ENCODE measurements around the gene RANBP1.

Gene RANBP1

DNA sequence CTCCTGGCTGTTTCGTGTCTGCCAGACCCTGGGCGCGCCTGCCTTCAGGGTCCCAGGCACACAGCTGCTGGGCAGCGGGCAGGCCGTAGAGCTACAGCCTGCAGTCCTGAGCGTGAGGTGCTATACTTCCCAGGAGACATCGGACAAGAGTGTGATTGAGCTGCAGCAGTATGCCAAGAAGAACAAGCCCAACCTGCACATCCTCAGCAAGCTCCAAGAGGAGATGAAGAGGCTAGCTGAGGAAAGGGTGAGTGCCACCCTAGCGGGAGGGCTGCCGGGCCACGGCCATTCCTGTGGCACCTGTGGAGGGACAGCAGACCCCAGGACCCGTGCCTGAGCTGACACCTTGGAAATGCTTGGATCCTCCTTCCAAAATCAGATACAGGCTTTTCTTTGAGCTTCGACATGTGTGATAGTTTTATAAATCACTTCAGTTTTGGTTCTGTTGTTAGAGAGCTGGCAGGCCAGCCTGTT lies 7.1 kb upstream of the RANBP1 start:
- Histone ChIP-seq H3K27ac (ENCODE audit: low read depth in 2 of 2, low read length in 2 of 2) (no peak overlapping the region), H3K4me3 (ENCODE audit: low read length in 2 of 2) (no peak overlapping the region), H3K27me3 (ENCODE audit: control insufficient read depth in 2 of 2, insufficient read depth in 2 of 2, low read length in 2 of 2) (no peaks in the 10 kb centered on the region), H3K4me1 (ENCODE audit: control insufficient read depth in 2 of 2, insufficient read depth in 2 of 2, low read length in 2 of 2) (peaks cover 0 to 4% of the 10 kb centered on the region in 2 donors), H3K36me3 (ENCODE audit: control insufficient read depth in 2 of 2, insufficient read depth in 2 of 2, low read length in 2 of 2) (peaks cover 52 to 80% of the 10 kb centered on the region in 2 donors), H3K9ac (ENCODE audit: low read depth in 1 of 2, low read length in 2 of 2) (no peak overlapping the region), H3K9me3 (ENCODE audit: control insufficient read depth in 2 of 2, low read length in 2 of 2) (no peaks in the 10 kb centered on the region)

DNA sequence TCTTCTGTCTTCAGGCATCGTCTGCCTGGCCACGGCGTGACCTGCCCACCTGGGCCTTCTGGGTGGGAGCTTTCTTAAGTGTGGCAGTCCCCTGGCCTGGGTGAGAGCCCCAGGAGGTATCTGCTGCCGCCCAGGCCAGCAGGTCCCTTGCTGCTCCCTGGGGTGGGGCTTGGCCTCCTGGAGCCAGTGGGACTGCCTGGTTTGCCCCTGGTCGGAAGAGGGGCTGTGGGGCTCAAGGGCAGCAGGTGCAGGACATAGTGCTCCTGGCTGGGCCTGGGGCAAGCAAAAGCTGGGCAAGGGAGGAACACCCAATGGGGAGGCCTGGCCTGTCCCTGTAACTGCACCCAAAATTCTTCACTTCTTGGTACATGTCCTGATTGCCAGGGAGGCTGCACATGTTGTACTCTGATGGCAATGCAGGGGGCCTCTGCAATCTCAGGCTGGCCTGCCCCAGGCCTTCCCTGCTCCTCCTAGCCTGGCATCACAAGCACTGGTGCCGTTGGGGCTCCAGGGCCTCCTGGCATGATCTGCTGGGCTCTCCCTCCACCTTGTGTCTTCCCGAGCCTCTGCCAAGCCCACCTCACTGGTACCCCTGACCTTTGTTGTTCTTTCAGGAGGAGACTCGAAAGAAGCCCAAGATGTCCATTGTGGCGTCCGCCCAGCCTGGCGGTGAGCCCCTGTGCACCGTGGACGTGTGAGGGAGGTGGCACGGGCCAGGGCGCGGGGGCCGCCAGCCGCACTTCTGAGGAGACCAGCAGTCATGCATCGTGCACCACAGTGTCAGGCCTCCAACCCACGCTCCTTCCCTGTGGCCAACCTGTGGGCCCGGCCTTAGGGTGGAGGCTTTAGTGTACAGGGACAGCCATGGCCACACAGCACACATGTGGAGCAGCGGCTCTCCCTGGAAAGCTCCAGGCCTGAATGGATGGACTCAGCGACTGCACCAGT lies 6.2 kb upstream of the RANBP1 start:
- H3K4me1 ChIP-seq (ENCODE audit: control insufficient read depth in 2 of 2, insufficient read depth in 2 of 2, low read length in 2 of 2) = peaks cover 0 to 4% of the 10 kb centered on the region in 2 donors
- H3K9ac ChIP-seq (ENCODE audit: low read depth in 1 of 2, low read length in 2 of 2) = no peak overlapping the region
- H3K36me3 ChIP-seq (ENCODE audit: control insufficient read depth in 2 of 2, insufficient read depth in 2 of 2, low read length in 2 of 2) = peaks cover 50 to 81% of the 10 kb centered on the region in 2 donors
- H3K4me3 ChIP-seq (ENCODE audit: low read length in 2 of 2) = no peak overlapping the region
- H3K27me3 ChIP-seq (ENCODE audit: control insufficient read depth in 2 of 2, insufficient read depth in 2 of 2, low read length in 2 of 2) = no peaks in the 10 kb centered on the region
- H3K9me3 ChIP-seq (ENCODE audit: control insufficient read depth in 2 of 2, low read length in 2 of 2) = no peaks in the 10 kb centered on the region
- H3K27ac ChIP-seq (ENCODE audit: low read depth in 2 of 2, low read length in 2 of 2) = no peak overlapping the region

DNA sequence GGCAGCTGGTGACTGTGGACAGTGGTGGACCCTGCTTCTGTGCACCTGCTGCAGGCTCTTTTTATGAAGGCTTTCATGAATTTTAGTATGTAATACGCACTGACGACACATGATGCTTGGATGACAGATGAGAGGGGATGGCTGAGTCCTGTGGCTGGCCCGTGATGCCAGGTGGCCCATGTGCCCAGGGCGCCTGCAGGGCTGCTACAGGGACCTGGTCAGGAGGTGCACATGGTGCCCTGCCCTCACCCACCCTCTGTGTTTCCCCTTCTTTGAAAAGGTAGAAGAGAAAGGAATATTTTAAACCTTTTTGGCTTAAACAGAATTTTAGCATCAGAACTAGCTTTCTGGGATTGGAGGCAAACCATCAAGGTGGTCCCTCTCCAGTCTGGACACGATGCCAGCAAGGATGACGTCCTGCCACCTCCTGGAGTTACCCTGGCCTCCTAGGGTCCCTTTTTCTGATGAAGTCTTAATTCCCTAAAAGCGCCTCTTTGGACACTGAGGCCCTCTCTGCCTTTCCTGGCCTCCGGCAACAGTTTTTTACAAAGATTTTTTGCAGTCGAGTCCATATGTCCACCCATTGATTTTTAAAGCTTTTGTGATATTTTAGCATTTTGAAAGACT lies 5.4 kb upstream of the RANBP1 start:
- Histone ChIP-seq H3K27me3 (ENCODE audit: control insufficient read depth in 2 of 2, insufficient read depth in 2 of 2, low read length in 2 of 2) (no peaks in the 10 kb centered on the region), H3K36me3 (ENCODE audit: control insufficient read depth in 2 of 2, insufficient read depth in 2 of 2, low read length in 2 of 2) (peaks cover 43 to 78% of the 10 kb centered on the region in 2 donors), H3K9me3 (ENCODE audit: control insufficient read depth in 2 of 2, low read length in 2 of 2) (no peaks in the 10 kb centered on the region), H3K27ac (ENCODE audit: low read depth in 2 of 2, low read length in 2 of 2) (no peak overlapping the region), H3K4me1 (ENCODE audit: control insufficient read depth in 2 of 2, insufficient read depth in 2 of 2, low read length in 2 of 2) (peaks cover 0 to 4% of the 10 kb centered on the region in 2 donors), H3K4me3 (ENCODE audit: low read length in 2 of 2) (no peak overlapping the region), H3K9ac (ENCODE audit: low read depth in 1 of 2, low read length in 2 of 2) (no peak overlapping the region)

DNA sequence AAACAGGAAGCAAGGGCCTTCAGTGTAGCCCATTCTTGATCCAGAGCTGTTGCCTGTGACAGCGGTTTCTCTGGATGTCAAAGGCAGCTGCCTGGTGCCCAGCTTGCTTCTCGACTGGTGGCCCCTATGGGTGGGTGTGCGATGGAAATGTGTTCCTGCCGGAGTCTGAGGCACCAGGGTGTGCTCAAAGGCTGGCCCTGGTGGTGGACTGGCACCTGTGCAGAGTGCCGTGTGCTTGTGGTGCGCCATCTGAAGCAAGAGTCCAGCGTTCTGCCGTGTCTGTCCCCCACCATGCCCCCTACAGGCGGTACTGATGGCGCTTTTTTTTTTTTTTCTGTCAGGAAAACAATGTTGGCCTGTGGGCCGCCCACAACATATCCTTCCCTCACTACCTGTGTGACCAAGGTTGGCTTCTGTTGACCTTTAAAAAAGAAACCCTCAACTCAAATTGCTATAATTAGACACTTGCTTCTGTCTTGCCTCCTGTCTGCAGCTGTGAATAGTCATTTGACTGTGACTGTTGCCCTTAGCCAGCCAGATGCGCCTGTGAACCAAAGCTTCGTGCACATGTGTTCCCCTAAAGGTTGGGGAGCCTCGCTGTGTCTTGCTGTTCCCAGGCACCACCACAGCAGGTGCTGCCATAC lies 4.7 kb upstream of the RANBP1 start:
- H3K9me3 ChIP-seq (ENCODE audit: control insufficient read depth in 2 of 2, low read length in 2 of 2) = no peaks in the 10 kb centered on the region
- no peak overlapping the region for H3K27ac ChIP-seq (ENCODE audit: low read depth in 2 of 2, low read length in 2 of 2)
- peaks cover 4 to 11% of the 10 kb centered on the region in 2 donors for H3K4me1 ChIP-seq (ENCODE audit: control insufficient read depth in 2 of 2, insufficient read depth in 2 of 2, low read length in 2 of 2)
- no peak overlapping the region for H3K9ac ChIP-seq (ENCODE audit: low read depth in 1 of 2, low read length in 2 of 2)
- no peaks in the 10 kb centered on the region for H3K27me3 ChIP-seq (ENCODE audit: control insufficient read depth in 2 of 2, insufficient read depth in 2 of 2, low read length in 2 of 2)
- peaks cover 43 to 71% of the 10 kb centered on the region in 2 donors for H3K36me3 ChIP-seq (ENCODE audit: control insufficient read depth in 2 of 2, insufficient read depth in 2 of 2, low read length in 2 of 2)
- no peak overlapping the region for H3K4me3 ChIP-seq (ENCODE audit: low read length in 2 of 2)

DNA sequence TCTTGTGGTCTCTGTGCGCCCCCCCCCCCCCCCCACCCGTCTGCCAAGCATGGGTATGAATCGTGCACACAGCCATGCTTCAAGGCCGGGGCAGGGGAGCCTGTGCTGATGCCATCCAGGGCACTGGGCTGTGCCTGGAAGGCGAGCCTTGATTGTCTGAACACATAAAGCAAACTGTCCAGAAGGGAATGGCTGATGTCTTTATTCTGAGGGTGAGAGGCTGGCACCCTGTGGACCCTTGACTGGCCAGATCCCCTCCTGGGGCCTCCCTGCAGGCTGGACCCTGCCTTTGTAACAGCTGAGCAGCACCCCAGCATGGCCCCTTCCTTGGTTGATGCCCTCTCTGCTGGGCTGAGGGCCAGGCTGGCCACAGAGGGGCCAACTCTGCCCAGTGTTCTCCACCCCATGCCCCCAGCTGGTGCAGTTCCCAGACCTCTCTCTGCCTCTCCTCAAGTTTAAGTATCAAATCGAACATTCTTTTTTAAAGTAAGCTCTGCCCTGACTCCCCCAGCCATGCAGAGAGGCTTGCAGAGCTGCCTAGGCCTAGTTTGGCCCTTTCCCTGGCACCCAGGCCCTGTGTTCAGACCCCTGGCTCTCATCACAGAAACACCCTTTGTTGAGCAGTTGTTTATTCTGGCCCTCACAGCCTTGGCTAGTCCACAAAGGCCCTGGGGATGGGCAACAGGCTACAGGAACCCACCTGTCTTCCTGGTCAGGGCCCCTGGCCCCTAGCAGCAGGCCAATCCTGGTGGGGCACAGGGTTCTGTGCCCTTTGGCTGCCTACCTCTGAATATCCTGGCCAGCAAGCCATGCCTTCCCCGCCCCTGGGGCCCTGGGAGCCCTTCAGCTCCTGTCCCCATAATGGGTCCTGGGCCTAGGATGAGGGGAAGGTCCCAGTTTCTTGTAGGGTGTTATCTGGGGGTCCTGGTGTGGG lies 3.9 kb upstream of the RANBP1 start:
- no peaks in the 10 kb centered on the region for H3K9me3 ChIP-seq (ENCODE audit: control insufficient read depth in 2 of 2, low read length in 2 of 2)
- H3K36me3 ChIP-seq (ENCODE audit: control insufficient read depth in 2 of 2, insufficient read depth in 2 of 2, low read length in 2 of 2) = peaks cover 38 to 63% of the 10 kb centered on the region in 2 donors
- no peaks in the 10 kb centered on the region for H3K27me3 ChIP-seq (ENCODE audit: control insufficient read depth in 2 of 2, insufficient read depth in 2 of 2, low read length in 2 of 2)
- H3K9ac ChIP-seq (ENCODE audit: low read depth in 1 of 2, low read length in 2 of 2) = no peak overlapping the region
- no peak overlapping the region for H3K4me3 ChIP-seq (ENCODE audit: low read length in 2 of 2)
- H3K4me1 ChIP-seq (ENCODE audit: control insufficient read depth in 2 of 2, insufficient read depth in 2 of 2, low read length in 2 of 2) = peaks cover 7 to 13% of the 10 kb centered on the region in 2 donors
- H3K27ac ChIP-seq (ENCODE audit: low read depth in 2 of 2, low read length in 2 of 2) = no peak overlapping the region

DNA sequence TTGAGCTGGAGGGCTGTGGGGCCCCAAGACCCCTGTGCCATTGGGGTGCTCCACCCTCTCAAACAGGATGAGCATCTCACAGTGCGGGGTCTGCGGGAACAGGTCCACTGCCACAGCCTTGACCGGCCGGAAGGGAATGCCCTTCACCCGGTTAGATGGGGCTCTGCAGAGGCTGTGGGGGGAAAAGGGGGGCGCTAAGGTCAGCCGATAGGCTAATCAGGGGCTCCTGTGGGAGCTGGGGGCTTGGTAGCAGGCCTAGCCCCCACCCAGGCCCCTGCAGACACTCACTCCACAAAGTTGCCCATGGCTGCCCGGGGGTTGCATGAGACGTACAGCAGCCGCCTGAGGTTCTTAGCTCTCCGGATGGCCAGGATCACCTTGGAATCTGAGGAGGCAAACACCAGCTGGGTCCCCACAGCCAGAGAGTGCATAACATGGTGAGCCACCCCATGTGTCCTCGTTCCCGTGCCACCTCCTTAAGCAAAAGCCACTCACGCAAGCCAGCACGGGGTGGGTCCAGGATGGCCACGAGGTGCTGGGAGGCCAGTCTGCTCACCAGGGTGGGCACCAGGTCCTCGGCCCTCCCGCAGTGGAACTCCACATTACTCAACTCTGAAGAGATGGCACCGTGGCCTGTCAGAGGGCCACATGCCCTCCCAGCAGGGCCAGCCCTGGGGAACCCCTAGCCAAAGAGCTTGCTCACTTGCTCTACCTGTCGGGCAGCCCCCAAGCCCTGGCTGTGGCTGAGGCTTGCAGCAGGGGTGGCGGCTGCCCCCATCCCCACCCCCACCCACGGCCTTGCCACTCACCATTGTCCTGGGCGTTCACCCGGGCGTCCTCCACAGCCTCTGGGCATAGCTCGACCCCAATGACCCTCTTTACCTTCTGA lies 3.0 kb upstream of the RANBP1 start:
- Histone ChIP-seq H3K4me3 (ENCODE audit: low read length in 2 of 2) (no peak overlapping the region), H3K4me1 (ENCODE audit: control insufficient read depth in 2 of 2, insufficient read depth in 2 of 2, low read length in 2 of 2) (peaks cover 7 to 14% of the 10 kb centered on the region in 2 donors), H3K9me3 (ENCODE audit: control insufficient read depth in 2 of 2, low read length in 2 of 2) (no peaks in the 10 kb centered on the region), H3K9ac (ENCODE audit: low read depth in 1 of 2, low read length in 2 of 2) (no peak overlapping the region), H3K36me3 (ENCODE audit: control insufficient read depth in 2 of 2, insufficient read depth in 2 of 2, low read length in 2 of 2) (peaks cover 29 to 54% of the 10 kb centered on the region in 2 donors), H3K27me3 (ENCODE audit: control insufficient read depth in 2 of 2, insufficient read depth in 2 of 2, low read length in 2 of 2) (no peaks in the 10 kb centered on the region), H3K27ac (ENCODE audit: low read depth in 2 of 2, low read length in 2 of 2) (no peak overlapping the region)

DNA sequence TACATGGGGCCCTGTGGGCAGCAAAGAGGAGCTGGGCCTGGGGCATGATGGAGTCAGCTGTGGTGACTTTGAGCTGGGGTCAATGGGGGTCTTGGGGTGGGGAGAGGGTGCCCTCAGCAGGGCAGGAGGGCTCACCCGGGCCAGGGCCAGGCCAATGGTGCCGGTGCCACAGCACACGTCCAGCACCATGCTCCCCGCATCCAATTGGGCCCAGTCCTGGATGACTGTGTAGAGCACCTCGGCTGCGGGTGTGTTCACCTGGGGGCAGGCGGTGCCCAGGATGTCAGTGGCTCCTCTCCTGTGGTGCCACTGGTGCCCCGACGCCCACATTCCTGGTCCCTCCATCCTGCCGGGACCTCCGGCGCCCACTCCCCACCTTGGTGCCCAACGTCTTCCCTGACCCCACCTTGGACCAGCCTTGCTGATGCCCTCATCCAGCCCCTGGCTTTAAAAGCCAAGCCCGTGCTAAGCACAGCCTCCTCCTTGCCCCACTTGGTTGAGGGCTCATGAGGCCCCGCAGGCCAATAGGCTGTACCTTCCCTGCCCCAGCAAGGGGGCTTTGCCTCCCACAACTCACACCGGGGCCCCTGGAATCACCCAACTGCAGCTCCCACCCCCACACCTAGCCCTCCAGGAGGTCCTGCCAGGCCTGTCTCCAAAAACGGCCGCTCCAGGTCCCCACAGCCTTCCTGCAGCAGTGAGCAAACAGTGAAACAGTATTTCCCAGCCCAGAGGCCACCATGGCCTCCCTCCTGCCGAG lies 2.2 kb upstream of the RANBP1 start:
- H3K36me3 ChIP-seq (ENCODE audit: control insufficient read depth in 2 of 2, insufficient read depth in 2 of 2, low read length in 2 of 2) = peaks cover 21 to 45% of the 10 kb centered on the region in 2 donors
- no peak overlapping the region for H3K4me3 ChIP-seq (ENCODE audit: low read length in 2 of 2)
- H3K9ac ChIP-seq (ENCODE audit: low read depth in 1 of 2, low read length in 2 of 2) = no peak overlapping the region
- no peaks in the 10 kb centered on the region for H3K27me3 ChIP-seq (ENCODE audit: control insufficient read depth in 2 of 2, insufficient read depth in 2 of 2, low read length in 2 of 2)
- no peak overlapping the region for H3K27ac ChIP-seq (ENCODE audit: low read depth in 2 of 2, low read length in 2 of 2)
- no peaks in the 10 kb centered on the region for H3K9me3 ChIP-seq (ENCODE audit: control insufficient read depth in 2 of 2, low read length in 2 of 2)
- H3K4me1 ChIP-seq (ENCODE audit: control insufficient read depth in 2 of 2, insufficient read depth in 2 of 2, low read length in 2 of 2) = peaks cover 10 to 23% of the 10 kb centered on the region in 2 donors

DNA sequence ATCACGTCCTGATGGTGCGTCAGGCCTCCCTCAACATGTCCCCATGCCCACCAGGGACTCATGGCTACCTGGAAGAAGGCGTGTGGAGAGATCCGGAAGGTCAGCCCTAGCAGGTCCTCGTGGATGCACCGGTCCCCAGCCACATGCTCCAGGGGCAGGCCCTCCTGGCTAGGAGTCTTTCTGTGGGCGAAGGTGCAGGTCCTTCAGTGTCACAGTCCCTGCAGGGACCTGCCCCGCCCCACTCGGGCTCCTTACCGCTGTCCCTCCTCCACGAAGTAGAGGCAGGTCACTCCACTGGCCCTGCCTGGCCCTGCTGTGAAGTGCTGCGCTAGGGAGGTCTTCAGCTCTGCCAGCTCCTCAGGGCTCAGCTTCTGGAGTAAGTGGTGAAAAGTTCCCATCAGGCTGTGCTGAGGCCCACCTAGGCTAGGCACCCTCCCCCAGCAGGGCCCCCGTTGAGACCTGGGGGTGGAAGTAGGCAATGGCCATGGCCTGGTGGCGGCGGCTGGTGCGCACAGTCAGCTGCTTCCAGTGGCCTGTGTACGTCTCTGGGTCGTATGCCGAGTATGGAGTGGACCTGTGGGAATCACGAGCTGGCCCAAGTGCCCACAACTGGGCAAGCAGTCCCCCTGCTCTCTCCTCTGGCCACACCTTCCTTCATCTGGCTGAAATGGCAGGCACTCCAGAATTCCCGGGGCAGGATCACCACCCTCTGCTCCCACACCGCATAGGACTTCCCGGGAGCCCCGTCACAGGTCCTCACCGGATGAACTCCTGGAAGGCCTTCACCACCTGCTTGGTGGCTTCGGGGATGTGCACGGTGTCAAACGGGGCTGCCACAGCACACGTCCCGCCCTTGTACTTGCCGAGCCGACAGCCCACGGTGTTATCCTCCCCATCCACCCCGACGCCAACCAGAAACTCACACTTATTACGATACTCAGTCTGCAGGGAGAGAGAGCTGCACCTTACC lies 1.1 kb upstream of the RANBP1 start:
- no peaks in the 10 kb centered on the region for H3K27me3 ChIP-seq (ENCODE audit: control insufficient read depth in 2 of 2, insufficient read depth in 2 of 2, low read length in 2 of 2)
- H3K4me1 ChIP-seq (ENCODE audit: control insufficient read depth in 2 of 2, insufficient read depth in 2 of 2, low read length in 2 of 2) = peaks cover 11 to 24% of the 10 kb centered on the region in 2 donors
- no peaks in the 10 kb centered on the region for H3K9me3 ChIP-seq (ENCODE audit: control insufficient read depth in 2 of 2, low read length in 2 of 2)
- no peak overlapping the region for H3K27ac ChIP-seq (ENCODE audit: low read depth in 2 of 2, low read length in 2 of 2)
- no peak overlapping the region for H3K9ac ChIP-seq (ENCODE audit: low read depth in 1 of 2, low read length in 2 of 2)
- H3K36me3 ChIP-seq (ENCODE audit: control insufficient read depth in 2 of 2, insufficient read depth in 2 of 2, low read length in 2 of 2) = peaks cover 16 to 41% of the 10 kb centered on the region in 2 donors
- H3K4me3 ChIP-seq (ENCODE audit: low read length in 2 of 2) = no peak overlapping the region
